K562 (cell line): Measurements from ENCODE around the gene APLP1. TPM values are rescaled to one million over a fixed set of nuclear protein-coding genes. Genes with fewer than 3 reads are reported as not detected.

ENCODE experiments used
- ATAC-seq: fragments of 200-7000 bp; cut with Tn5 transposase; 3 replicates; pipeline ENCODE4 v1.9.1; 2020; ENCODE audit warnings: moderate library complexity
- BruUV-seq: library from RNA; stranded (reverse); fragments of 400-500 nt; replicated peaks from 2 replicates; lab custom pipeline; 2021; lab: Mats Ljungman, UMichigan
- CTCF ChIA-PET: fragments of 300-600 bp; formaldehyde crosslinking; extraction: SDS; loops from one replicate; lab custom pipeline; 2021; ENCODE audit warnings: low intra/inter-chr PET ratio; lab: Yijun Ruan, JAX
- POLR2A ChIA-PET: fragments of 300-600, 350-650 bp; sonication (Branson Sonifier 250); formaldehyde crosslinking; extraction: SDS; loops from one replicate; lab custom pipeline; 2021; ENCODE audit warnings: antibody characterized with exemption, inconsistent platforms; lab: Yijun Ruan, JAX
- DNase-seq, 4 experiments: peaks; one replicate each; pipeline versions ENCODE4 v3.0.0 to v3.0.0-alpha.2; 2011 to 2018; ENCODE audit warnings: low spot score in 3 of 4, mixed read lengths in 3 of 4; ENCODE audit errors: extremely low read depth in 1 of 4
- FAIRE-seq: peaks from 2 replicates; lab custom pipeline; 2011; peaks lifted over from hg19 to GRCh38; lab: Jason Lieb, UNC
- H2AFZ ChIP-seq: 2 replicates; pipeline ENCODE4 v1.6.0; 2011; ENCODE audit warnings: low read depth, low read length, control low read depth, inconsistent platforms
- H3K27ac ChIP-seq: fragments of 200-600 bp; 3 replicates; pipeline ENCODE4 v1.8.0; 2011; ENCODE audit warnings: low read depth, mild to moderate bottlenecking, control low read depth, inconsistent platforms, low read length, moderate library complexity, mixed read lengths; ENCODE audit errors: extremely low read depth
- H3K27me3 ChIP-seq, 2 experiments: fragments of 300-600 bp in 1 of 2; 2 replicates in 1 of 2; 3 replicates in 1 of 2; pipeline versions ENCODE4 v1.6.0 to v1.8.0; 2011; ENCODE audit warnings: inconsistent platforms in 2 of 2, low read length in 2 of 2, mild to moderate bottlenecking in 1 of 2, mixed read lengths in 1 of 2, moderate library complexity in 1 of 2; ENCODE audit not compliant: control insufficient read depth in 2 of 2, insufficient read depth in 2 of 2
- H3K36me3 ChIP-seq: fragments of 300-600 bp; 3 replicates; pipeline ENCODE4 v1.8.0; 2011; ENCODE audit warnings: mild to moderate bottlenecking, low read length, inconsistent platforms; ENCODE audit not compliant: control insufficient read depth, insufficient read depth
- H3K4me1 ChIP-seq, 2 experiments: fragments of 200-600 bp in 1 of 2; replicated peaks in 1 of 2; 2 replicates in 1 of 2; 3 replicates in 1 of 2; pipeline versions ENCODE4 v1.5.1 to v1.8.0; 2011; ENCODE audit warnings: inconsistent platforms in 2 of 2, low read length in 2 of 2, mild to moderate bottlenecking in 1 of 2, mixed read lengths in 1 of 2, moderate library complexity in 1 of 2; ENCODE audit not compliant: control insufficient read depth in 2 of 2, insufficient read depth in 2 of 2
- H3K4me2 ChIP-seq: 2 replicates; pipeline ENCODE4 v1.6.1; 2011; ENCODE audit warnings: low read length, control low read depth, inconsistent platforms, mixed read lengths; ENCODE audit not compliant: insufficient read depth
- H3K4me3 ChIP-seq: fragments of 200-600 bp; sonication (generic), shearing (Covaris generic); 2 replicates; pipeline ENCODE4 v1.5.1; 2016; ENCODE audit warnings: control low read depth, inconsistent platforms
- H3K79me2 ChIP-seq: fragments of 200-600 bp; 3 replicates; pipeline ENCODE4 v1.8.0; 2011; ENCODE audit warnings: low read length, inconsistent platforms; ENCODE audit not compliant: control insufficient read depth, insufficient read depth
- H3K9ac ChIP-seq, 2 experiments: 2 replicates each; pipeline versions ENCODE4 v1.6.0 to v1.6.1; 2011; ENCODE audit warnings: low read depth in 2 of 2, low read length in 2 of 2, control low read depth in 1 of 2, inconsistent platforms in 1 of 2, mild to moderate bottlenecking in 1 of 2, mixed read lengths in 1 of 2; ENCODE audit not compliant: insufficient read depth in 1 of 2
- H3K9me1 ChIP-seq: one replicate; pipeline ENCODE4 v1.6.0; 2011; ENCODE audit warnings: inconsistent platforms, mild to moderate bottlenecking, low read length, moderate library complexity; ENCODE audit not compliant: control insufficient read depth, insufficient read depth
- H3K9me3 ChIP-seq: replicated peaks from 2 replicates; pipeline ENCODE4 v1.5.1; 2011; ENCODE audit warnings: low read depth, low read length, inconsistent platforms; ENCODE audit not compliant: control insufficient read depth, insufficient read depth
- H4K20me1 ChIP-seq: replicated peaks from 2 replicates; pipeline ENCODE4 v1.6.1; 2011; ENCODE audit warnings: low read length, inconsistent platforms, mixed read lengths; ENCODE audit not compliant: control insufficient read depth, insufficient read depth
- ARID1B ChIP-seq: fragments of 450-650 bp; IDR thresholded peaks from 2 replicates; pipeline ENCODE4 v1.6.1; 2016; ENCODE audit warnings: antibody characterized with exemption, mild to moderate bottlenecking, inconsistent platforms
- CTBP1 ChIP-seq: fragments of 450-650 bp; IDR thresholded peaks from 2 replicates; pipeline ENCODE4 v1.6.1; 2016; ENCODE audit warnings: borderline replicate concordance
- CXXC5 ChIP-seq: fragments of 250-450 bp; sonication (Bioruptor Pico); IDR thresholded peaks from 2 replicates; pipeline ENCODE4 v1.8.0; 2022; ENCODE audit warnings: inconsistent platforms, mild to moderate bottlenecking, moderate library complexity
- DACH1 ChIP-seq: fragments of 450-650 bp; IDR thresholded peaks from 2 replicates; pipeline ENCODE4 v1.6.1; 2018; ENCODE audit not compliant: partially characterized antibody
- E2F8 ChIP-seq: fragments of 450-650 bp; IDR thresholded peaks from 2 replicates; pipeline ENCODE4 v1.7.1; 2018; ENCODE audit warnings: mild to moderate bottlenecking, low read depth; ENCODE audit not compliant: partially characterized antibody
- ELF1 ChIP-seq: fragments of 200-800 bp; sonication (Bioruptor generic); IDR thresholded peaks from 2 replicates; pipeline ENCODE4 v1.6.1; 2016; ENCODE audit warnings: missing genetic modification characterization, missing compliant biosample characterization
- L3MBTL2 ChIP-seq: fragments of 450-650 bp; IDR thresholded peaks from 2 replicates; pipeline ENCODE4 v1.6.1; 2016; ENCODE audit warnings: mild to moderate bottlenecking, moderate library complexity
- NEUROD1 ChIP-seq: fragments of 150-350 bp; IDR thresholded peaks from 2 replicates; pipeline ENCODE4 v1.6.1; 2014; ENCODE audit warnings: borderline replicate concordance, low read length, low read depth; ENCODE audit not compliant: partially characterized antibody
- NRF1 ChIP-seq, 2 experiments: fragments of 450-650 bp; IDR thresholded peaks in 1 of 2; conservative IDR thresholded peaks in 1 of 2; 2 replicates each; pipeline ENCODE4 v1.6.1; 2014; ENCODE audit warnings: mild to moderate bottlenecking in 2 of 2
- PCBP2 ChIP-seq: fragments of 200-400 bp; formaldehyde crosslinking; IDR thresholded peaks from 2 replicates; pipeline ENCODE4 v1.6.1; 2018; ENCODE audit warnings: low read length, low read depth, mild to moderate bottlenecking, moderate library complexity; ENCODE audit not compliant: poor library complexity, severe bottlenecking
- POLR2G ChIP-seq: fragments of 200-400 bp; formaldehyde crosslinking; IDR thresholded peaks from 2 replicates; pipeline ENCODE4 v1.6.1; 2017; ENCODE audit warnings: low read depth, mild to moderate bottlenecking, antibody characterized with exemption, low read length, moderate library complexity
- RBFOX2 ChIP-seq: fragments of 200-400 bp; formaldehyde crosslinking; IDR thresholded peaks from 2 replicates; pipeline ENCODE4 v1.6.1; 2017; ENCODE audit warnings: low read depth, mild to moderate bottlenecking, low read length, moderate library complexity
- TFAP4 ChIP-seq: sonication (generic); formaldehyde crosslinking; IDR thresholded peaks from 2 replicates; pipeline ENCODE4 v1.8.0; 2022; ENCODE audit warnings: missing genetic modification reagents, mild to moderate bottlenecking, moderate library complexity, borderline replicate concordance
- ZBTB7A ChIP-seq: IDR thresholded peaks from 2 replicates; pipeline ENCODE4 v1.6.1; 2011; ENCODE audit warnings: low read depth, mild to moderate bottlenecking, low read length, moderate library complexity, borderline replicate concordance; ENCODE audit not compliant: control insufficient read depth
- ZNF384 ChIP-seq: IDR thresholded peaks from 2 replicates; pipeline ENCODE4 v1.6.1; 2012; ENCODE audit warnings: low read depth, low read length, improper control_type of control experiment
- WGBS: fragments of 100-300 bp; shearing (Covaris generic); methylation state at CpG from one replicate; pipeline ENCODE4 v1.1.6; 2016; ENCODE audit warnings: low coverage, mixed read lengths; ENCODE audit not compliant: insufficient coverage; ENCODE audit errors: missing lambda C conversion rate; 5-methylcytosine and 5-hydroxymethylcytosine counted together
- in situ Hi-C: fragments of 300-500 bp; cut with MboI; formaldehyde crosslinking; loops from 4 replicates; pipeline ENCODE4 v1.15.0; 2018; ENCODE audit warnings: inconsistent platforms, mixed read lengths
- intact Hi-C: fragments of 100-400 bp; cut with micrococcal nuclease; formaldehyde crosslinking; loops from 2 replicates; pipeline ENCODE4 v1.14.2; 2022
- polyA plus RNA-seq, 8 experiments: library from polyadenylated mRNA; depleted of rRNA in 4 of 8; stranded (reverse) in 5 of 8; unstranded in 3 of 8; fragments of >200 nt; fragmentation: Nextera tagmentation in 2 of 8; fragmentation: Illumina TruSeq in 1 of 8; extraction: Ambion mirVana in 2 of 8; extraction: Trizol in 1 of 8; gene quantifications; 2 replicates each; pipeline versions ENCODE4 v1.2.1 to v1.2.3, GENCODE V29; 2011 to 2014; ENCODE audit warnings: inconsistent platforms in 1 of 8, missing spikeins in 1 of 8
- total RNA-seq, 7 experiments: library from RNA; depleted of rRNA in 6 of 7; stranded (reverse); fragments of >200 nt in 6 of 7; fragmentation: Illumina TruSeq in 2 of 7; extraction: Trizol in 2 of 7; gene quantifications; 2 replicates each; pipeline versions ENCODE4 v1.2.1 to v1.2.3, GENCODE V29; 2011 to 2021; ENCODE audit warnings: low replicate concordance in 1 of 7

Gene APLP1
- total and polyA plus RNA-seq, 9 of the 15 experiments (the other 6 are each of a cell fraction or from before 2014, with no cell fraction given), result 0.69 to 9.9 (median 4.7) TPM

GRCh38 chr19:35843676-35844481 lies 24.5 kb upstream of the APLP1 start:
- no peaks in the 10 kb centered on the region for H3K9me3 ChIP-seq
- peak overlapping the region; percentile 57; the same call in 1 of the 2 replicates for H2AFZ ChIP-seq
- H3K27me3 ChIP-seq, result peaks cover 24 to 48% of the 10 kb centered on the region in 2 experiments
- ATAC-seq, result peak; percentile 84
- WGBS, result 2% methylated on average over 40 of the region's 42 CpGs
- H3K4me2 ChIP-seq, result peak overlapping the region; percentile 36
- H3K36me3 ChIP-seq, result no peaks in the 10 kb centered on the region
- ChIA-PET CTCF (interaction anchor here (0.6 kb wide), 1 partner anchor 597 kb away, joined by 3 read pairs; no protein-coding TSS in a partner anchor), POLR2A (interaction anchor here (0.6 to 1.7 kb wide), 3 partner anchors 13 to 170 kb away, joined by 3 to 5 read pairs (median 4); partner anchors contain the start of gene ALKBH6)
- intact Hi-C loops (no loop called here), in situ Hi-C loops (no loop called here)
- H4K20me1 ChIP-seq, result peaks cover 10% of the 10 kb centered on the region
- peaks cover 9 to 27% of the 10 kb centered on the region in 2 experiments for H3K4me1 ChIP-seq
- peaks cover 8% of the 10 kb centered on the region for H3K9me1 ChIP-seq
- peak overlapping the region in 1 of 2 experiments; percentile 45; a peak in 1 of 4 replicates for H3K9ac ChIP-seq
- no peak overlapping the region for H3K4me3 ChIP-seq
- FAIRE-seq, result peak; percentile 92
- H3K79me2 ChIP-seq, result no peaks in the 10 kb centered on the region
- H3K27ac ChIP-seq, result no peak overlapping the region
- BruUV-seq, result no TSS peak
- DNase-seq, result peak; percentile 81 to 93 (median 88)
- TF ChIP-seq RBFOX2 (peak; percentile 57), DACH1 (no peak), E2F8 (no peak), NEUROD1 (no peak), NRF1 (conservative IDR thresholded peaks at IDR 0.05 in 1 of 2, IDR thresholded peaks at IDR 0.05 in 1 of 2) (peak; percentile 49 to 53; a peak in 3 of 4 replicates), ARID1B (no peak), L3MBTL2 (peak; percentile 41; the same call in 1 of the 2 replicates), CXXC5 (CRISPR knock-in tag) (peak; percentile 60), TFAP4 (peak; percentile 74), PCBP2 (no peak), ELF1 (tag) (peak; percentile 63; the same call in 1 of the 2 replicates), CTBP1 (0 out of 2 replicates have a peak, but pooled peaks have one; percentile 43), ZNF384 (no peak), POLR2G (peak; percentile 65), ZBTB7A (0 out of 2 replicates have a peak, but pooled peaks have one; percentile 14)
